HS-27A (cell line): Measurements from ENCODE around the gene OR10K2.
"Not testable (repeated sequence)": the region's sequence is repeated elsewhere in the genome, so short reads cannot be mapped to it uniquely, and the experiment has no call there.

ENCODE experiments used
- DNase-seq: peaks from one replicate; pipeline ENCODE4 v3.0.0-alpha.2; 2012; ENCODE audit warnings: low read depth, missing footprints

OR10K2 gene

DNA sequence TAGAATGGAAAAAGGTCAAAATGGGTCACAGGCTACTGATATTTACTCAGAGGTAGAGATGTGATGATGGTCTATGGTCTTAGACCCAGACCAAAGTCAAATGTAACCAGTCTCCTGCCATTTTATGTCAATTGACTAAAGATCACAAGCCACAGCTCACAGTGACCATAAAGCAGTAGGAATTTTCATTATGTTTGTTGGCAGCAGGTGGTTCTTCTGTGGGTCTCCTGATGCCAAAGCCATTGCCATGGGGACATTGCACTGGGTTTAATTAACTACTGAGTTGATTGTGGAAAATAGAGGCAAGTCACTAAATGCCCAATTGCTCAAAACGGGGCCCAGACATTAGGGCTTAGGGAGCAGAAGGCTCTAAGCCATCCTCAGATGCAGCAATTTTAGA lies at the start of gene OR10K2:
TSS of gene OR10K2 (minus strand) at position 101 of the 400 bp plus-strand sequence. CDS start 5,371 bp downstream, outside the sequence.
- DNase-seq: no peak

- no peak for DNase-seq
Observed at GRCh38 chr1:158471920-158472319, 45.9 kb upstream of the OR10K2 start, which contains the start of gene OR10R2. TSS of gene OR10R2 (plus strand) at chr1:158472220. CDS start at chr1:158472326, 106 bp downstream.

DNA sequence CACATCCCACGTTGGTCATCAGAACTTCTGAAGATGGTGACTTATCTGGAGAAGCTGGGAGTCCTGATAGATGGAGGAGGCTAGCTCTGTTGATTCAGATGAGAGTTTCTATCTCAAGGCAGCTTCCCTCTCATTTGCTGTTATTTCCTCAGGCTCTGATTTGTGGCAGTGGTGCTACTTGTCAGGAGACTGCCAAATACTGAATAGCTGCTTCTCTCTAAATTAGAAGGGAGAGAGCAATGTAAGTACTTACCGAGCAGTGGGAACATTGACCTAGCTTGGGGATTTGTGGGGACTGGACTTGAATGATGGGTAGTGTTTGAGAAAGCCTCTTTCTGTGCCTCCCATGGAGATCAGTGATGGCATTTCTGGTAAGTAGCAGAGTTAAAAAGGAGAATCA lies 35.5 kb upstream of the OR10K2 start, which contains the start of gene OR10K1:
TSS of gene OR10K1 (plus strand) at position 301 of the 400 bp plus-strand sequence. CDS start 3,728 bp downstream, outside the sequence.
- DNase-seq: no peak

GRCh38 chr1:158458263-158458662 lies 32.2 kb upstream of the OR10K2 start:
- no peak for DNase-seq

DNA sequence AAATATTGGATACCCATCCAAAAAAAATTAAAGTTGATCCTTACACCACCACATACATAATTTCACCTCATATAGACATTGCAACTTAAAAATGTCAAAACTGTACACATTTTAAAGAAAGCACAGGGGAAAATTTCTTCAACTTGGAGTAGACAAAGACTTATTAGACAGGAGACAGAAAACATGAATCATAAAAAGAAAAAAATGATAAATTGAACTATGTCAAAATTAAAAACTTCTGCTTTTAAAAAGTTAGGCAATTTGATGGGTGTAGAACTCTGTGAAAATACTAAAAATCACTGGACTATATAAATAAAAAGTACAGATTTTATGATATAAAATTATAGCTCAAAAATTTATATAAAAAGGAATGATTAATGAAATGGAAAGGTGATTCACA lies 31.2 kb upstream of the OR10K2 start:
- DNase-seq: no peak

GRCh38 chr1:158454537-158454936 lies 28.5 kb upstream of the OR10K2 start:
- no peak for DNase-seq

GRCh38 chr1:158445376-158445775 lies 19.3 kb upstream of the OR10K2 start:
- no peak for DNase-seq

- DNase-seq: no peak
Observed at GRCh38 chr1:158434741-158435140, 8.7 kb upstream of the OR10K2 start.

GRCh38 chr1:158430163-158430562 lies 4.1 kb upstream of the OR10K2 start:
- not testable (repeated sequence) for DNase-seq

DNA sequence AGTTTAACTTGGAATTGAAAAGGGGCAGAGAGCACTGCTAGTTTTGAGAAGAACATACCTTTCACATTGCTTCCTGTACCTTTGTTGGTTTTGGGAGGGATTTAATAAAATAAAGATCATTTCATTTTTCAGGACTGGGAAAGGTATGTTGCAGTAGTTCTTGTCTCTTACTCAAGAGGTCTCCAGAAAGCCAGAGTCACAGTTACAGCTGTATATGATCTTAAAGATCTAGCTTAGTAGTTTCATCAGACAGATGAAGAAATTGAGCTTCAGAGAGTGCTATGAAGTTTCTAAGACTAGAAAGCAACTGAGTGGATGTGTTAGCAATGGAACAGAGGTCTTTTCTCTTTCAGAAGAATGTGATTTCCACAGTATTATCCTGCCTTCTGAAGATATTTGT lies 1.0 kb downstream of the OR10K2 start:
- no peak for DNase-seq

GRCh38 chr1:158422212-158422611 lies 3.8 kb downstream of the OR10K2 start:
- DNase-seq: no peak

GRCh38 chr1:158417586-158417985 lies 8.5 kb downstream of the OR10K2 start:
- no peak for DNase-seq

DNA sequence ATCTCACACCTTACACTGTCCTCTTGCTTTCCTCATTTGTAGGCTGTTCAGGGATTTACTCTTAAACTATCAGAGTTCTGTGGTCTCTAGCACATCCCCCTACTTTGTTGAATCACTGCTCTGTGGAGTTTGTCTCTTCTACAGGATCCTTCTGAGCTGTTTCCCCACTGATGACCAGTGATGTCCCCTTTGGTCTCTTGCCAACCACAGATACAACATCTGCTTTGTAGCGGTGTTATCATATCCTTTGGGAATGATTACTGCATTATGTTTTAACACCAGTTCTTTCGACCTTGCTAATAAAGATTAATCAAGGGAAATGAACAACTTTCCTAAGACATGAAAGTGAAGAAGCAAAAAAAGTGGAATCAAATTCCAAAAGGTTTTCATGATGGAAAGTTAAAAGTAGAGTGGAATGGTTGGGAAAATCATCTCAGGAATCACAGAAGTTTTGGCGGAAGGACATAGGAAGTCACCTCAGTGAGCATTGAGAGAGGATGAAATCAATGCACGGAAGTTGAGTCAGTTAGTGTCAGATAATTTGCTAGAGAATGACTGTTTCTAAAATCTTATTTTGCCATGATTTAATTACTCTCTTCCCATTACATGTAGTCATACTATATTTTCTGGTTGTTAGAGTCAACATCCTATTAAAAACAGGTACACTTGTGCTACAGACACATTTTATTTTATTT lies 11.2 kb downstream of the OR10K2 start:
- DNase-seq: no peak

DNA sequence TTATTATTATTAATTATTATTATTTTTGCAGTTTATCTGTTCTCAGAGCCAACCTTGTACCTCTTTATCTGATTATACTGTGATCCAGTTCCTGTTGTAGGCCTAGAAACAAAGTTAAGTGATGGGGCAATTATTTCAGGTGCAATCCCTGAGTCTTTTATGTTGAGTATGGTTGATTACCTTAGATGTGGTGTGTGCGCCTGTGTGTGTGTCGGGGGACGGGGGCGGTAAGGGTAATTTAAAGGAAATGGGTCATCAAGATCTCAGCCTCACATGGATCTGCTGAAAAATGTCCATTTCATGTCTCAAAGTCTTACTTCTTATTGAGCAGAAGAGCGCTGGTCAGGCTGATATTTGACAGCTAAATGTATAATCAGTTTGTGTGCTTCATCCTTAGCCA lies 18.9 kb downstream of the OR10K2 start:
- DNase-seq: no peak

- no peak for DNase-seq
Observed at GRCh38 chr1:158400871-158401270, 25.2 kb downstream of the OR10K2 start.

DNA sequence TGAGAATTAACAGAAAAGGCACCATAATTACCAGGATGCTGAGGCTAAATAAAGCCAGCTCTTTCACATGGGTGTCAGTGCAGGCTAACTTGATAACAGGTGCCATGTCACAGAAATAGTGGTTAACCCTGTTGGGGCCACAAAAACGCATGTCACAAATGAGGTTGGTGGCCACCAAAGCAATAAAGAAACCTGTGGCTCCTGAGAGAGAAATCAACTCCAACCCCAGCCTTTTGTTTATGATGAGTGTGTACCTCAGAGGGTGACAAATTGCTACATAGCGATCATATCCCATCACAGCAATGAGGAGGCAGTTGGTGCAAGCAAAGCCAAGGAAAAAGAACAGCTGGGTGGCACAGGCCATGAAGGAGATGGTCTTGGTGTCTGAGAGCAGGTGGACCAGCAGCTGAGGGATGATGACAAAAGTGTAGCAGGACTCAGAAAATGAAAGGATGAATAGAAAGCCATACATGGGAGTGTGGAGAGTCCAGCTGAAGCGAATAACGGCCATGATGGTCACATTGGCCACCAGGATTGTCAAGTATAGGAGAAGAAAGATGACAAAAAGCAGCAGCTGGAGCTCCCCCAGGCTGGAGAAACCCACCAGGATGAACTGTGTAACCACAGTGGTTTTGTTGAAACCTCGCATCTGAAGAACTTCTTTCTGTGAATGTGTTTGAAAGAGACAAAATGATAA lies 27.1 kb downstream of the OR10K2 start, which contains the start of gene OR10T2:
TSS of gene OR10T2 (minus strand) at position 649 of the 697 bp plus-strand sequence. CDS start at position 649, 0 bp downstream.
- no peak for DNase-seq

- DNase-seq: no peak
Observed at GRCh38 chr1:158396646-158397045, 29.4 kb downstream of the OR10K2 start.

- no peak for DNase-seq
Observed at GRCh38 chr1:158393476-158393875, 32.6 kb downstream of the OR10K2 start.

- DNase-seq: no peak
Observed at GRCh38 chr1:158391099-158391498, 34.9 kb downstream of the OR10K2 start.

DNA sequence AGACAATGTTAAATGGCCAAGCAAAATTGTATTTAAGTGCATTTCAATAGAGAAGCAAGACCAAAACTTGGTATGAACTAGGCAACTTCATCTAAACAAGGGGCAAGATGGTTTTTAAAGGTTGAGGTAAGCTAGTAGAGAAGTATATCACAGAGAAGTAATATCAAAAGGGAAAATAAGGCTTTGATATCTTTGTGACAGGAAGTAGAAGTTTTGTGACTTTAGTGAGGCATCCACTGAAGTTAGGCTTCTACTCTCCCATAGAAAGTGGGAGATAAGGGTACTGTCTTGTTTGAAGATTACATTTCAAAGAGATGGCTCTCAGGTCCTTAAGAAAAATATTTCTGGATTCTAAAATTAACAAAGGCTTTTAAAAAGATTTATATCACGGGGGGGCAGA lies 35.7 kb downstream of the OR10K2 start:
- DNase-seq: no peak

- no peak for DNase-seq
Observed at GRCh38 chr1:158374860-158375259, 51.2 kb downstream of the OR10K2 start.

DNA sequence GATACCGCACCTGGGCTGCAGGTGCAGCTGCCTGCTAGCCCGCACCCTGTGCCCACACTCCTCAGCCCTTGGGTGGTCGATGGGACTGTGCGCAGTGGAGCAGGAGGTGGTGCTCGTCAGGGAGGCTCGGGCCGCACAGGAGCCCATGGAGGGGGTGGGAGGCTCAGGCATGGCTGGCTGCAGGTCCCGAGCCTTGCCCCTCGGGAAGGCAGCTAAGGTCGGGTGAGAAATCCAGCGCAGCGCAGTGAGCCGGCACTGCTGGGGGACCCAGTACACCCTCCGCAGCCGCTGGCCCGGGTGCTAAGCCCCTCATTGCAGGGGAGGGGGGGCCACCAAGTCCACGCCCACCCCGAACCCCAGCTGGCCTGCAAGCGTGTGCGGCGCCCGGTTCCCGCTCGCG lies 51.9 kb downstream of the OR10K2 start:
- DNase-seq: not testable (repeated sequence)
